Kidney tubule cell (primary cell): ENCODE data around the gene TRUB1.
"Not testable (repeated sequence)": the region's sequence is repeated elsewhere in the genome, so short reads cannot be mapped to it uniquely, and the experiment has no call there.

Source experiments
- DNase-seq: peaks from one replicate; pipeline ENCODE4 v3.0.0-alpha.2; 2018; ENCODE audit warnings: low spot score

The TRUB1 gene

DNA sequence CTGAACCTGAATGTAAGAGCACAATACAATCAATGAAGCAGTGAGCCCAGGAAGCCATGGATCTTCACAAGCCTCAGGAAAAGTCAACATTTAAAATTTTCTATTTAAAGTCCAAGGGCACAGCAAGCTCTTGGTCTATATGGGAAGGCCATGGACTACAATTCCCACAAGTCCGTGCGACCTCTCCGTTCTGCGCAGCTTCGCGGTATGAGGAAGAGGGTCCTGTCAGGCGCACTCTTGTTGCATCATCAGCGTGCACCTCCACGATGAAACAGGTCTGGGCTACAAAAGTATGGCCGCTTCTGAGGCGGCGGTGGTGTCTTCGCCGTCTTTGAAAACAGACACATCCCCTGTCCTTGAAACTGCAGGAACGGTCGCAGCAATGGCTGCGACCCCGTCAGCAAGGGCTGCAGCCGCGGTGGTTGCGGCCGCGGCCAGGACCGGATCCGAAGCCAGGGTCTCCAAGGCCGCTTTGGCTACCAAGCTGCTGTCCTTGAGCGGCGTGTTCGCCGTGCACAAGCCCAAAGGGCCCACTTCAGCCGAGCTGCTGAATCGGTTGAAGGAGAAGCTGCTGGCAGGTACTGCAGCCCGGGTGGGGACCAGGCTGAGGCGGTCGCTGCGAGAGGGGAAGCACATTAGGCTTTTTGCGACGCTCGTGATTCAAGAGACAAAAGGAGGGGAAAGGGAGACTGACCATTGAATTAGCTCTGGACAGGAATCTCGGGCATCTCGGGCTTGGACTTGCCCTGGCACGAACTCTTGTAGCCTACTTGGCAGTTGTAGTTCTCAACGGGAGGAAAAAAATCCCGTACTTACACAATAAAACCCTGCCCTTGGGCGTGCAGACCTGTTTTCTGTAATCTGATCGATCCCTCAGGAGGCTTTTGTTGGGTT lies at the start of gene TRUB1:
TSS of gene TRUB1 (plus strand) at position 234 of the 894 bp plus-strand sequence. CDS start at position 293, 59 bp downstream.
- peak; percentile 93 for DNase-seq

DNA sequence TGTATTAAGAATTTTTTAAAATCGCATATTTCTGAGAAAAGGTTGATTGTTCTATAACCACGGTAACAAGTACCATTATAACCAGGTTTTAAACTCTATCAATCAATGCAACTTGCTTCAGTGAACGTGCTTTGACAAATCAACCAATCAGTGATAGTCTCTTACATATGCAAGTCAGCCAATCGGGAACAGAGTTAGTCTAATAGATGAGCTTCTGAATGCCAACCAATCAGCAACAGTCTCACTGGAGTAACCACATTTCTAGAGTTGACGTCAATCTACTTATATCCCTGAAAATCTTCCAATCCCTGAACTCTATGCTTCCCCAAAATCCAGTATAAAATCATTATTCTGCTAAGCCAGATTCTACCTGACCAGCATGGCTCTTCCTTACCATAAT lies 44.7 kb upstream of the TRUB1 start:
- DNase-seq = no peak

DNA sequence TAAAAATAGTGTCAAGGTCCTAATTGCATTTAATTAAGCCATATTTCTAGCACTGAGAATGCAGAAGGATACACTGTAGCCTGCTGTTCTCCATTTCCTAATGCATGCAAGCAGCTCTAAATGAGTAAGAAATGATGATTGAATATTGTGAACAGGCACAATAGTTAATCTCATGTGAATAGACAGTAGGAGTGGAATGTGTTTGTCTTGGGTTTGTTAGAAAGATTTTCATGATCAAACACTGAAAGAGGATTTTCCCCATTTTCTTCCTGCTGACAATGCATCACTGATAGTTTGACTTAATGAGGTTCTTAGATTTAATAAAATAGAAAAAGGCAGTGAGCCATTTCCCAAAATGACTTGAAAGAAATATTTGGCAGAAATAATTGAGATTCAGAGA lies 43.1 kb upstream of the TRUB1 start:
- DNase-seq = no peak

GRCh38 chr10:114897011-114897410 lies 41.0 kb upstream of the TRUB1 start:
- DNase-seq = not testable (repeated sequence)

GRCh38 chr10:114897593-114897992 lies 40.4 kb upstream of the TRUB1 start:
- DNase-seq = no peak

DNA sequence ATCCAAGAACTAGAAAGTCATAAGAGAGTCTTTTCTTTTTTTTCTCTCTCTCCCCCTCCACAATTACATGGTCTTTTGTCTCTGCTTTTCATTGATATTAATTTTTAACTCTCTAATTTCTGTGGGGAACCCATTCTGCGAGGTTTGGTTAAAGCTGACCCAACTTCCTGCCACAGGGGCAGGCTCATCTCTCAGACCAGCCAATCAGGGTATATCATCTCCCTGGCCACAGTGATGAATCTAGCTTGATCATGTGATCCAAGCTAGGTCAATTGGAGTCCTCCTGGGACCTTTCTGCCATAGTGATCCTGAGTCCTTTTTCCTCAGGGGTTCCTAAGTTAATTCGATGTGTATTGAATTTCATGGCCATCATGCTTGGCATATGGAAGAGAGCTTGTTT lies 38.0 kb upstream of the TRUB1 start:
- no peak for DNase-seq

GRCh38 chr10:114900658-114901057 lies 37.3 kb upstream of the TRUB1 start:
- DNase-seq = no peak

DNA sequence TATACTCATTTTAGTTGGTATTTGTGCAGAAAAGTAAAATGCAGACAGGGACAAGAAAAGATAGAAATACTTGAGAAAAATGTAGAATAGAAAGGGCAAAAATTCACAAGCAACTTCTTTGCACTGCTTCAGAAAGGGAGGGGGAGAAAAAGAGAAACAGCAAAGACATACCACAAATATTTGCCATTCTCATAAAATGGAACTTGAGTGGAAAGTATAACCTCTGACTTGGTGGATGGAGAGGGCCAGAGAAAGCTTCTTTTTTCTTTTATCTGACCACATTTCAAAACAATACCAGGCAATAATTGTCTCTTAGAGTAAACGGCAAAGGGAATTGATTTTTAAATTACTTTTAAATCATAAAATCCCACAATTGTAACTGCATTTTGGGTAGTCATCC lies 35.8 kb upstream of the TRUB1 start:
- no peak for DNase-seq

DNA sequence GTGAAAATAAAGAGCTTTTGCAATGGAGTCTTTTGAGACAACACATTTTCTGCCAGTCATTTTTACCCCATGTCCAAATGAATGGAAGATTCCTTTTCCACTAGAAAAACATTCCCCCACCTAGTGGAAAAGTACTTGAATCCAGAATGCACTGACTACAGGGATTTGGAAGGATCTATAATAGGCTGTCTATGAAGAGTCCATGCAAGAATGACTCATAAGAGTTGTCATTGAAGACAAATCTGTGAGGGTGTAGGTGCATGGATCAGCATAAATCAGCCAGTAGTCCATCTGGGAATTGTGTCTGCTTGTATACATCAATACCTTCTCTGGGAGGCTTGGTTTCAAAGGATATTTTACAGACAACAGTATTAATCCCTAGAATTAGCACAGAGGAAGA lies 32.5 kb upstream of the TRUB1 start:
- DNase-seq = peak; percentile 79

DNA sequence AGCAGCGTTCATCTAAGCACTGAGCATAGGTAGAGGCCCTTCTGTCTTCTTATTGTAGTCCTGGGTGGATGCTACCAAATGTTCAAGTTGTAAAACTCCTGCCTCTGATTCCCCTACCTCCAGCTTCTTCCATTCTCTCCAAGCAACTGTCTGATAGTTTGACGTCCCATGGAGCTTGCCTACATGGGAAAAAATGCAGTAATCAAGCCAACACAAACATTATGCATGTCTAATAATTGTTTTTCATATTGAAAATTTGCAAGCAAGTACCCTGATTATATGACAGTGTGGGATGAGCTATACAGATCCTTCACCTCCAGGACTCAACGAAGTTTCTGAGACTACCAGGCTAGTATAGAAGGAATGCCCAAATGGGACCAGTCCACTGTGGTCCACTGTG lies 31.0 kb upstream of the TRUB1 start:
- DNase-seq = no peak

GRCh38 chr10:114908896-114909295 lies 29.1 kb upstream of the TRUB1 start:
- peak; percentile 57 for DNase-seq

DNA sequence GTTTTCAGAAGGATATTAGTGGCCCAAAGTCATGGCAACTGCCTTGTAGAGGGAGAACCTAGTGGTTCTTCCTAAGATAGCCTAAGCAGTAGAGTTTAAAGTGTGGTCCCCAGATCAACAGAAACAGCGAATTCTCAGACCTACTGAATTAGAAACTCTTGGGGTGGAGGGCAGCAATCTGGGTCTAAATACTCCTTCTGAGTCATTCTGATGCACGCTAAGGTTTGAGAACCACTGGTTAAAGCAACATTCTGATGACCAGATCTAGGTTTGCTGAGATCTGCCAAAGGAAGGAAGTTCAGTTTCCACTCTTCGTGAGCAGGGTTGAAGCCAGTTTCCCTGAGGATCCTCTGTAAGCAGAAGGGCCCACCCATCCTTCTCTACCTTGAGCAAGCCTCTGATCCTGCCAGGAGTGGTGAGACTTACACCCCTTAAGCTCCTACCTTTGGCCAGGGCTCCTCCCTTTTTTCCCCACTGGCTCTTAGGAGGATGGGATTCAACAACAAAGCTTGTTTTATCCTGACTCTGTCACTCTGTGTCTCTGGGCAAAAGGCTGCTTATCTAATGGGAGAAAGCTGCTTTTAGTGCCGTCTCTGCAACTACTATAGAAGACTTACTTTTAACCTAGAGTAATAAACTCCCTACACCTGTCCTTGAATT lies 26.8 kb upstream of the TRUB1 start:
- DNase-seq = no peak

DNA sequence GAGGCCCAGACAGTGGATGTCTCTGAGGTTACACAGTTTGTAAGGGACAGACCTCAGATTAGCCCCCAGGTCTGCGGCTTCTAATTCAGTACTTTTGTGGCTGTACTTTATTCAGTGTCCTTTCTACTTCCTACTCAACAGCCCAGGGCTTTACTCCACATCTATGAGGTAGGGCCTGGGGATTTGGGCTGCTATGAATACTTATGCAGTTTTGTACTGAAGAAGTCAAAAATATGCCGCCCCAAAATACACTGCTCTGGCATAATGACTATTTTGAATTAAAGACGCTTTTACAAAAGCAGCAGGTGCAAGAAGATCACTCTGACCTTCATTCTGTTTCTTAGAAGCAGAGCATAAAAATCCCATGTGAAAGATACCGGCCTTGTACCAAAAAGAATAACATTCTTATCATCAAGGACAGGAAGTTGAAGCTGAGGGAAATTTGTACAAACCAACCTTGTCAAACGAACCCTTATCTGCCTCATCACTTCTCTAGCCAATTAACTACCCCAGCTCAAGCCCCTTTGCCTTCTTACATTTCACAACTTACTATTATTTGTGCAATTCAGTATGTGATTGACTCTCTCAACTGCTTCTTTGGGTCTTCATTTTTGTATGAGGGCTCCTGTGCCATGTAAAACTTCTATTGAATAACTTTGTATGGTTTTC lies 26.1 kb upstream of the TRUB1 start:
- no peak for DNase-seq

- DNase-seq = no peak
Measured at GRCh38 chr10:114912470-114912859, 25.5 kb upstream of the TRUB1 start.

DNA sequence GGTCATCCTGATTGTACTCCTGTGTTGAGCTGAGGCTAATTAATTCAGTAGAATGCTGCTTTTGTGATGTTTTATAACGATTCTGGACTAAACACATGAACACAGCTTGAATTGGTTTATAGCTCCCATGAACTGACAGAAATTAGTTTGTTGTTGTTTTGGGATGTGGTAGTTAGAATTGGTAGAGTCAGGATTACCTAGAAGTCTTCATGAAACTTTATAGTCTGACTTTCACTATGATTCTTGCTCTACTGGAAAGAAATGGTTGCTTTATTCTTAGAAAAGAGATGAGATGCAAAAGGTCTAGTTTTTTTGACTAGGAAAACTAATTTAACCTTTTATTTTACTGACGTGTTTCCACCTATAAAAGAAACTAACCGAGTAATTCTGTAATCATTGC lies 23.4 kb upstream of the TRUB1 start:
- no peak for DNase-seq

DNA sequence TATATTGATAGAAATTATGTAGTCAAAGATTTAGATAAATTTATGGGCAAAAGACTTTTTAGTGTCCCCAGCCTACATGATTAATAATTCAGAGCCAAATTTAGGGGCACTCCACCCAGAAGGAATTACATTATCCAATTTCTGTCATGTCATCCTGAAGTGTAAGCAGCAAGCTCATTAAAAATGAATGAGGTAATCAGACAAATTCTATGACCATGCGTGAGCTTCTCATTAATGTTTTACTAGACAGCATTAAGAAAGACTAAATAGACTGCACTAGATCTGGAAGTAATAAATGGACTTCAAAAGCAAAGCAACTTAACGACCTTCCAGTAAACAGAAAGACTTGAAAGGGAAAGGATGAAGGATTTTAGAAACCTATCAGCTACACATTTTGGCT lies 22.7 kb upstream of the TRUB1 start:
- DNase-seq = peak; percentile 83

GRCh38 chr10:114916653-114917052 lies 21.3 kb upstream of the TRUB1 start:
- DNase-seq = no peak

DNA sequence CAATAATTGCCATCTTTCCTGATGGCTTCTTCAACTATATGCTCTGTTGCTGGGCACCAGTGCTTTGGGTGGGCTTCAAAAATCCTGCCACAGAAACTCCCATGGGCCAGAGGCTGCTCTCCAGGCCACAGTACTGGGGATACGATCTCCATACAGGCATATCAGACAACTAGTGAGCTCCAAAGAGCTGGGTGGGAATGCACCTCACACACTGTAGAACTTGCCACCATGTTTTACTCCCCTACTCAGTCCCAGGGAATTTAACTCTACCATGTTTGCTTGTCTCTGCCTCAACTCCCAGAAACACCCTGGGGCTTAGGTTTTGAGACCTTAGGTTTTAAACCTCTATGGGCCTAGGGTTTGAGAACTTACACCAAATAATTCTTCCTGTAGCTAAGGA lies 20.5 kb upstream of the TRUB1 start:
- DNase-seq = no peak

DNA sequence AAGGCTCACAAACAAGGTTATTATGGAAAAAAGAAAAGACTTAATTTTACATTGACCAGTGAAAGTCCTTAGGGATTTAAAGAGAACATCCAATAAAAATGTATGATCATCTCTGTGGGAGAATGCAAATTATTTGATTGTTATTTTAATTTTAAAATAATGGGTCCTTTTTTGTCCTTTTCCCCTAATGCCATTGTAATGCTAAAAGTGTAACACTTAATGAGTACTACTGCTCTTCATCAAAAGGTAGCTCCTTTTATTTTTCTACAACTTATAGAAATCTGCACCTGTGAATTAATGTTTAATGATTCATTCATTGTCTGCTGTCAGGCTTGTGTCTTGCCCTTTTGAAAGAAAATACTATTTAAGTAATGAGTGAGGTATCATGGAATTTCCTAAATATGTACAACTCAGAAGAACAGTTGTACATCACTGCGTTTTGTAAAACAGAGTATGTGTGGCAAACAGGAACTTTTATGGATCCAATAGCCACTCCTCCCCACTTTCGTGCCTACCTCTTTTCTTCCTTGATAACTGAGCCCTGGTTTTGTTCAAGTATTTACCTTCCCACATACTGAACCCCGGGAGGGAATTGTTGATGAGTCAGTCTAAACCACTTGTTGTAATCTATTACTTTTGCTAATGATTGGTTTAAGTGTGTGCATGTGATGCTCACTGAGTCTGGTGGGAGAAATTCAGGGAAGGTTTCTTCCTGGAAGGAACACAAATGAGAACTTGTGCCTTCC lies 19.9 kb upstream of the TRUB1 start:
- peak; percentile 98 for DNase-seq

DNA sequence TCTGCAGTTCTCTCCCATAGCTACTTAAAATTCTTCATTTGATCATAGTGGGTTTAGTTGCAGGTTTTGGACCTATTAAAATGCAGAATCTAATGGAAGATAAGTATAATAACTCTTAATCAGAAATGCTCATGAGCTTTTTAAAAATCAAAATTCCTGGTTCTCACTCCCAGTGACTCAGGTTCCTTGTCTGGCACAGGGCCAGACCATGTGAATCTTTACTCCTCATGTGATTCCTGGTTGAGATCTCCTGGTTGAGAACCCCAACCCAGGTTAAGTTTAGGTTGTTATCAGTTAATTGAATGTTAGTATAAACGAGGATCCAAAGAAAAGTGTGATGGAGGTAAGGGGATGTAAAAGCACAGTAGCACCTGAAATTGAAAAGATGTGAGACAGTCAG lies 17.5 kb upstream of the TRUB1 start:
- DNase-seq = peak; percentile 71

DNA sequence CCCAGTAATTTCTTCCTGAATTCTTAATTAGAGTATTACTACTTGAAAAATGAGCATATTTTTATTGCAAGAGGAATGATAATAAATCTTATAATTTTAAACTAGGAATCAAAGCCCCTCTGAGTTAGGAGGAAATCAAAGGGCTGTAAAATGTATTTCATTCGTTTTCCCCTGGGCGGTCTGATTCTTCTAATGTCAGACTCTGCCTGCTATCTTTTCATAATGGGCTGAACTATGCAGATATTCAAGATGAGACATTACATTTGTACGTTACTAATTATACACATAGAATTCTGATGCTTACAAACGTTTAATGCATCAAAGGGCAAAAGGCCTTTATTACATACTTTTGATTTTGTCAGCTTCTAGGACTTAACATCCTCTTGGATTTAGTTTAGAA lies 16.0 kb upstream of the TRUB1 start:
- DNase-seq = no peak

- no peak for DNase-seq
Measured at GRCh38 chr10:114923551-114923950, 14.4 kb upstream of the TRUB1 start.
